ENCODE data around the gene SPG7.

Gene SPG7

GRCh38 chr16:89484923-89485679 is 23.1 kb upstream of the SPG7 start:
- no peak for DNase-seq (ENCODE audit: low read depth, low spot score)
- no peak overlapping the region for H3K27ac ChIP-seq

- no peak overlapping the region for H3K27ac ChIP-seq
- no peak for DNase-seq (ENCODE audit: low read depth, low spot score)
These were observed 22.4 kb upstream of the SPG7 start for GRCh38 chr16:89485701-89486246.

- H3K27ac ChIP-seq: peak overlapping the region; percentile 96
- DNase-seq (ENCODE audit: low read depth, low spot score): no peak
These were observed 18.9 kb upstream of the SPG7 start for GRCh38 chr16:89489040-89489897.

GRCh38 chr16:89489898-89490438 is 18.2 kb upstream of the SPG7 start:
- H3K27ac ChIP-seq: peak overlapping the region; percentile 96
- DNase-seq (ENCODE audit: low read depth, low spot score): no peak

GRCh38 chr16:89490439-89491237 is 17.6 kb upstream of the SPG7 start, which contains the start of gene ANKRD11:
Gene ANKRD11, minus strand, starts transcription at chr16:89490561. Its CDS starts 173,542 bp downstream, at chr16:89317019.
- H3K27ac ChIP-seq: peak within 1 kb of the TSS; percentile 96
- DNase-seq (ENCODE audit: low read depth, low spot score): peak; percentile 99

GRCh38 chr16:89491238-89491869 is 16.8 kb upstream of the SPG7 start:
- H3K27ac ChIP-seq: peak overlapping the region; percentile 96
- no peak for DNase-seq (ENCODE audit: low read depth, low spot score)

GRCh38 chr16:89491974-89492687 is 16.1 kb upstream of the SPG7 start:
- no peak for DNase-seq (ENCODE audit: low read depth, low spot score)
- H3K27ac ChIP-seq: no peak overlapping the region

GRCh38 chr16:89493776-89494175 is 14.4 kb upstream of the SPG7 start:
- H3K27ac ChIP-seq: no peak overlapping the region
- no peak for DNase-seq (ENCODE audit: low read depth, low spot score)

- no peak for DNase-seq (ENCODE audit: low read depth, low spot score)
- no peak overlapping the region for H3K27ac ChIP-seq
These were observed 13.1 kb upstream of the SPG7 start for GRCh38 chr16:89495121-89495520.

GRCh38 chr16:89498839-89499238 is 9.4 kb upstream of the SPG7 start:
- no peak for DNase-seq (ENCODE audit: low read depth, low spot score)
- no peak overlapping the region for H3K27ac ChIP-seq

- no peak for DNase-seq (ENCODE audit: low read depth, low spot score)
- no peak overlapping the region for H3K27ac ChIP-seq
These were observed 8.4 kb upstream of the SPG7 start for GRCh38 chr16:89499767-89500166.

GRCh38 chr16:89502081-89502843 is 5.9 kb upstream of the SPG7 start:
- H3K27ac ChIP-seq: peak overlapping the region; percentile 56
- DNase-seq (ENCODE audit: low read depth, low spot score): peak; percentile 72

GRCh38 chr16:89504091-89504490 is 4.1 kb upstream of the SPG7 start:
- no peak for DNase-seq (ENCODE audit: low read depth, low spot score)
- H3K27ac ChIP-seq: no peak overlapping the region

- peak overlapping the region; percentile 71 for H3K27ac ChIP-seq
These were observed 2.7 kb upstream of the SPG7 start for GRCh38 chr16:89505204-89506112.

GRCh38 chr16:89506113-89506504 is 2.1 kb upstream of the SPG7 start:
- no peak for DNase-seq (ENCODE audit: low read depth, low spot score)
- peak overlapping the region; percentile 71 for H3K27ac ChIP-seq

More at GRCh38 chr16:89505204-89506112, 2.7 kb upstream of the SPG7 start:
- peak; percentile 55 for DNase-seq (ENCODE audit: low read depth, low spot score)

GRCh38 chr16:89506791-89507191 is 1.4 kb upstream of the SPG7 start:
- DNase-seq (ENCODE audit: low read depth, low spot score): no peak
- peak overlapping the region; percentile 77 for H3K27ac ChIP-seq

GRCh38 chr16:89507214-89507833 is 879 bp upstream of the SPG7 start:
- H3K27ac ChIP-seq: peak overlapping the region; percentile 77
- DNase-seq (ENCODE audit: low read depth, low spot score): no peak

All from epithelial cell of prostate (primary cell).